K562 (cell line): Measurements from ENCODE around the gene TBX6. TPM values are rescaled to one million over a fixed set of nuclear protein-coding genes. Genes with fewer than 3 reads are reported as not detected.

Experiments used
- ATAC-seq: fragments of 200-7000 bp; cut with Tn5 transposase; 3 replicates; pipeline ENCODE4 v1.9.1; 2020; ENCODE audit warnings: moderate library complexity
- BruUV-seq: library from RNA; stranded (reverse); fragments of 400-500 nt; replicated peaks from 2 replicates; lab custom pipeline; 2021; lab: Mats Ljungman, UMichigan
- CTCF ChIA-PET: fragments of 300-600 bp; formaldehyde crosslinking; extraction: SDS; loops from one replicate; lab custom pipeline; 2021; ENCODE audit warnings: low intra/inter-chr PET ratio; lab: Yijun Ruan, JAX
- POLR2A ChIA-PET: fragments of 300-600, 350-650 bp; sonication (Branson Sonifier 250); formaldehyde crosslinking; extraction: SDS; loops from one replicate; lab custom pipeline; 2021; ENCODE audit warnings: antibody characterized with exemption, inconsistent platforms; lab: Yijun Ruan, JAX
- DNase-seq, 4 experiments: peaks; one replicate each; pipeline versions ENCODE4 v3.0.0 to v3.0.0-alpha.2; 2011 to 2018; ENCODE audit warnings: low spot score in 3 of 4, mixed read lengths in 3 of 4; ENCODE audit errors: extremely low read depth in 1 of 4
- FAIRE-seq: peaks from 2 replicates; lab custom pipeline; 2011; peaks lifted over from hg19 to GRCh38; lab: Jason Lieb, UNC
- H2AFZ ChIP-seq: 2 replicates; pipeline ENCODE4 v1.6.0; 2011; ENCODE audit warnings: low read depth, low read length, control low read depth, inconsistent platforms
- H3K27ac ChIP-seq: fragments of 200-600 bp; 3 replicates; pipeline ENCODE4 v1.8.0; 2011; ENCODE audit warnings: low read depth, mild to moderate bottlenecking, control low read depth, inconsistent platforms, low read length, moderate library complexity, mixed read lengths; ENCODE audit errors: extremely low read depth
- H3K27me3 ChIP-seq, 2 experiments: fragments of 300-600 bp in 1 of 2; 2 replicates in 1 of 2; 3 replicates in 1 of 2; pipeline versions ENCODE4 v1.6.0 to v1.8.0; 2011; ENCODE audit warnings: inconsistent platforms in 2 of 2, low read length in 2 of 2, mild to moderate bottlenecking in 1 of 2, mixed read lengths in 1 of 2, moderate library complexity in 1 of 2; ENCODE audit not compliant: control insufficient read depth in 2 of 2, insufficient read depth in 2 of 2
- H3K36me3 ChIP-seq: fragments of 300-600 bp; 3 replicates; pipeline ENCODE4 v1.8.0; 2011; ENCODE audit warnings: mild to moderate bottlenecking, low read length, inconsistent platforms; ENCODE audit not compliant: control insufficient read depth, insufficient read depth
- H3K4me1 ChIP-seq, 2 experiments: fragments of 200-600 bp in 1 of 2; replicated peaks in 1 of 2; 2 replicates in 1 of 2; 3 replicates in 1 of 2; pipeline versions ENCODE4 v1.5.1 to v1.8.0; 2011; ENCODE audit warnings: inconsistent platforms in 2 of 2, low read length in 2 of 2, mild to moderate bottlenecking in 1 of 2, mixed read lengths in 1 of 2, moderate library complexity in 1 of 2; ENCODE audit not compliant: control insufficient read depth in 2 of 2, insufficient read depth in 2 of 2
- H3K4me2 ChIP-seq: 2 replicates; pipeline ENCODE4 v1.6.1; 2011; ENCODE audit warnings: low read length, control low read depth, inconsistent platforms, mixed read lengths; ENCODE audit not compliant: insufficient read depth
- H3K4me3 ChIP-seq: fragments of 200-600 bp; sonication (generic), shearing (Covaris generic); 2 replicates; pipeline ENCODE4 v1.5.1; 2016; ENCODE audit warnings: control low read depth, inconsistent platforms
- H3K79me2 ChIP-seq: fragments of 200-600 bp; 3 replicates; pipeline ENCODE4 v1.8.0; 2011; ENCODE audit warnings: low read length, inconsistent platforms; ENCODE audit not compliant: control insufficient read depth, insufficient read depth
- H3K9ac ChIP-seq, 2 experiments: 2 replicates each; pipeline versions ENCODE4 v1.6.0 to v1.6.1; 2011; ENCODE audit warnings: low read depth in 2 of 2, low read length in 2 of 2, control low read depth in 1 of 2, inconsistent platforms in 1 of 2, mild to moderate bottlenecking in 1 of 2, mixed read lengths in 1 of 2; ENCODE audit not compliant: insufficient read depth in 1 of 2
- H3K9me1 ChIP-seq: one replicate; pipeline ENCODE4 v1.6.0; 2011; ENCODE audit warnings: inconsistent platforms, mild to moderate bottlenecking, low read length, moderate library complexity; ENCODE audit not compliant: control insufficient read depth, insufficient read depth
- H3K9me3 ChIP-seq: replicated peaks from 2 replicates; pipeline ENCODE4 v1.5.1; 2011; ENCODE audit warnings: low read depth, low read length, inconsistent platforms; ENCODE audit not compliant: control insufficient read depth, insufficient read depth
- H4K20me1 ChIP-seq: replicated peaks from 2 replicates; pipeline ENCODE4 v1.6.1; 2011; ENCODE audit warnings: low read length, inconsistent platforms, mixed read lengths; ENCODE audit not compliant: control insufficient read depth, insufficient read depth
- UBTF ChIP-seq, 2 experiments: IDR thresholded peaks; 2 replicates each; pipeline ENCODE4 v1.6.1; 2012; ENCODE audit warnings: improper control_type of control experiment in 2 of 2, low read depth in 2 of 2, low read length in 2 of 2, borderline replicate concordance in 1 of 2
- ZNF436 ChIP-seq: fragments of 250-450, 450-650 bp; sonication (Bioruptor Pico); formaldehyde crosslinking; IDR thresholded peaks from 2 replicates; pipeline ENCODE4 v1.7.0; 2020; ENCODE audit warnings: mild to moderate bottlenecking
- WGBS: fragments of 100-300 bp; shearing (Covaris generic); methylation state at CpG from one replicate; pipeline ENCODE4 v1.1.6; 2016; ENCODE audit warnings: low coverage, mixed read lengths; ENCODE audit not compliant: insufficient coverage; ENCODE audit errors: missing lambda C conversion rate; 5-methylcytosine and 5-hydroxymethylcytosine counted together
- in situ Hi-C: fragments of 300-500 bp; cut with MboI; formaldehyde crosslinking; loops from 4 replicates; pipeline ENCODE4 v1.15.0; 2018; ENCODE audit warnings: inconsistent platforms, mixed read lengths
- intact Hi-C: fragments of 100-400 bp; cut with micrococcal nuclease; formaldehyde crosslinking; loops from 2 replicates; pipeline ENCODE4 v1.14.2; 2022
- polyA plus RNA-seq, 8 experiments: library from polyadenylated mRNA; depleted of rRNA in 4 of 8; stranded (reverse) in 5 of 8; unstranded in 3 of 8; fragments of >200 nt; fragmentation: Nextera tagmentation in 2 of 8; fragmentation: Illumina TruSeq in 1 of 8; extraction: Ambion mirVana in 2 of 8; extraction: Trizol in 1 of 8; gene quantifications; 2 replicates each; pipeline versions ENCODE4 v1.2.1 to v1.2.3, GENCODE V29; 2011 to 2014; ENCODE audit warnings: inconsistent platforms in 1 of 8, missing spikeins in 1 of 8
- total RNA-seq, 7 experiments: library from RNA; depleted of rRNA in 6 of 7; stranded (reverse); fragments of >200 nt in 6 of 7; fragmentation: Illumina TruSeq in 2 of 7; extraction: Trizol in 2 of 7; gene quantifications; 2 replicates each; pipeline versions ENCODE4 v1.2.1 to v1.2.3, GENCODE V29; 2011 to 2021; ENCODE audit warnings: low replicate concordance in 1 of 7
- TF ChIP-seq, protein P1 (sequence below): fragments of 450-650 bp; IDR thresholded peaks from 2 replicates; pipeline ENCODE4 v1.6.1; 2016

Gene TBX6
- total and polyA plus RNA-seq, 9 of the 15 experiments (the other 6 are each of a cell fraction or from before 2014, with no cell fraction given): 0.07 to 0.58 (median 0.11) TPM; not detected in 2

GRCh38 chr16:30131869-30132475 lies 40.2 kb upstream of the TBX6 start:
- ChIA-PET CTCF (no interaction called here), POLR2A (interaction anchor here (0.6 kb wide), 1 partner anchor 51 kb away, joined by 3 read pairs; no protein-coding TSS in a partner anchor)
- no peak overlapping the region for H2AFZ ChIP-seq

More at GRCh38 chr16:30131869-30132475, 40.2 kb upstream of the TBX6 start:
- ATAC-seq: no peak
- Histone ChIP-seq H3K4me2 (no peak overlapping the region), H3K9me1 (no peaks in the 10 kb centered on the region), H3K27me3 (no peaks in the 10 kb centered on the region), H3K4me1 (no peaks in the 10 kb centered on the region; a peak in 1 of 5 replicates)
- BruUV-seq: no TSS peak
- TF ChIP-seq UBTF (IDR thresholded peaks at IDR 0.05; ENCODE audit: borderline replicate concordance in 1 of 2, low read depth in 2 of 2, low read length in 2 of 2): no peak
- TF ChIP-seq, protein P1, sequence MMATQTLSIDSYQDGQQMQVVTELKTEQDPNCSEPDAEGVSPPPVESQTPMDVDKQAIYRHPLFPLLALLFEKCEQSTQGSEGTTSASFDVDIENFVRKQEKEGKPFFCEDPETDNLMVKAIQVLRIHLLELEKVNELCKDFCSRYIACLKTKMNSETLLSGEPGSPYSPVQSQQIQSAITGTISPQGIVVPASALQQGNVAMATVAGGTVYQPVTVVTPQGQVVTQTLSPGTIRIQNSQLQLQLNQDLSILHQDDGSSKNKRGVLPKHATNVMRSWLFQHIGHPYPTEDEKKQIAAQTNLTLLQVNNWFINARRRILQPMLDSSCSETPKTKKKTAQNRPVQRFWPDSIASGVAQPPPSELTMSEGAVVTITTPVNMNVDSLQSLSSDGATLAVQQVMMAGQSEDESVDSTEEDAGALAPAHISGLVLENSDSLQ: peak; percentile 56; the same call in 1 of the 2 replicates
- TF ChIP-seq ZNF436: no peak
- TF ChIP-seq, all 486 proteins: peak for 1
- Histone ChIP-seq H3K9ac (no peak overlapping the region), H3K27ac (no peak overlapping the region), H3K4me3 (no peak overlapping the region), H3K36me3 (no peaks in the 10 kb centered on the region), H3K79me2 (no peaks in the 10 kb centered on the region), H4K20me1 (no peaks in the 10 kb centered on the region), H3K9me3 (peaks cover 3% of the 10 kb centered on the region; the same call in 1 of the 2 replicates)
- DNase-seq: no peak
- intact Hi-C loops (no loop called here), in situ Hi-C loops (loop anchor here (25.0 kb wide), 1 partner anchor 670 kb away; the partner anchor contains the start of genes BOLA2, SLX1B and SULT1A4)
- 39% methylated on average over 4 of the region's 4 CpGs for WGBS
- no peak for FAIRE-seq
